Measurements from ENCODE around the gene PLOD2.

Gene PLOD2

GRCh38 chr3:146044046-146044445, 116.9 kb downstream of the PLOD2 start:
- no peak for DNase-seq (ENCODE audit: low spot score)

- DNase-seq (ENCODE audit: low spot score): no peak
These were observed 120.4 kb downstream of the PLOD2 start for GRCh38 chr3:146040630-146041029.

GRCh38 chr3:146037697-146038096, 123.3 kb downstream of the PLOD2 start:
- no peak for DNase-seq (ENCODE audit: low spot score)

- no peak for DNase-seq (ENCODE audit: low spot score)
These were observed 124.7 kb downstream of the PLOD2 start for GRCh38 chr3:146036281-146036680.

- DNase-seq (ENCODE audit: low spot score): no peak
These were observed 125.6 kb downstream of the PLOD2 start for GRCh38 chr3:146035366-146035765.

GRCh38 chr3:146033950-146034349, 127.0 kb downstream of the PLOD2 start:
- no peak for DNase-seq (ENCODE audit: low spot score)

- no peak for DNase-seq (ENCODE audit: low spot score)
These were observed 134.4 kb downstream of the PLOD2 start for GRCh38 chr3:146026547-146026946.

- DNase-seq (ENCODE audit: low spot score): no peak
These were observed 136.7 kb downstream of the PLOD2 start for GRCh38 chr3:146024260-146024659.

- no peak for DNase-seq (ENCODE audit: low spot score)
These were observed 140.0 kb downstream of the PLOD2 start for GRCh38 chr3:146020969-146021368.

GRCh38 chr3:146019508-146019907, 141.5 kb downstream of the PLOD2 start:
- DNase-seq (ENCODE audit: low spot score): no peak

Data from putamen (tissue), 1 donor.